Esophagus muscularis mucosa (tissue), 4 donors: Measurements from ENCODE around the gene RTTN.

Source experiments
- EP300 ChIP-seq: sonication (generic); formaldehyde crosslinking; IDR thresholded peaks from one replicate; pipeline ENCODE4 v1.6.1; 2017; ENCODE audit warnings: antibody characterized with exemption
- POLR2AphosphoS5 ChIP-seq, 2 donors: sonication (generic); formaldehyde crosslinking; IDR thresholded peaks; one replicate each; pipeline ENCODE4 v1.6.1; 2017; ENCODE audit warnings: antibody characterized with exemption in 2 of 2
- TF ChIP-seq, protein P1 (sequence below), 3 experiments: fragments of 200-600 bp in 2 of 3; fragments of 450-650 bp in 1 of 3; sonication (generic) in 2 of 3; IDR thresholded peaks; one replicate each; pipeline ENCODE4 v1.5.1; 2017 to 2019; ENCODE audit warnings: antibody characterized with exemption in 3 of 3, mild to moderate bottlenecking in 2 of 3, moderate library complexity in 1 of 3

GRCh38 chr18:69996951-69997798, 208.3 kb downstream of the RTTN start:
- TF ChIP-seq POLR2AphosphoS5 (IDR thresholded peaks at IDR 0.05): no peak
- TF ChIP-seq, protein P1, sequence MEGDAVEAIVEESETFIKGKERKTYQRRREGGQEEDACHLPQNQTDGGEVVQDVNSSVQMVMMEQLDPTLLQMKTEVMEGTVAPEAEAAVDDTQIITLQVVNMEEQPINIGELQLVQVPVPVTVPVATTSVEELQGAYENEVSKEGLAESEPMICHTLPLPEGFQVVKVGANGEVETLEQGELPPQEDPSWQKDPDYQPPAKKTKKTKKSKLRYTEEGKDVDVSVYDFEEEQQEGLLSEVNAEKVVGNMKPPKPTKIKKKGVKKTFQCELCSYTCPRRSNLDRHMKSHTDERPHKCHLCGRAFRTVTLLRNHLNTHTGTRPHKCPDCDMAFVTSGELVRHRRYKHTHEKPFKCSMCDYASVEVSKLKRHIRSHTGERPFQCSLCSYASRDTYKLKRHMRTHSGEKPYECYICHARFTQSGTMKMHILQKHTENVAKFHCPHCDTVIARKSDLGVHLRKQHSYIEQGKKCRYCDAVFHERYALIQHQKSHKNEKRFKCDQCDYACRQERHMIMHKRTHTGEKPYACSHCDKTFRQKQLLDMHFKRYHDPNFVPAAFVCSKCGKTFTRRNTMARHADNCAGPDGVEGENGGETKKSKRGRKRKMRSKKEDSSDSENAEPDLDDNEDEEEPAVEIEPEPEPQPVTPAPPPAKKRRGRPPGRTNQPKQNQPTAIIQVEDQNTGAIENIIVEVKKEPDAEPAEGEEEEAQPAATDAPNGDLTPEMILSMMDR (IDR thresholded peaks at IDR 0.05): no peak
- TF ChIP-seq EP300: no peak
